Neural progenitor cell (in vitro differentiated cells): ENCODE results near the gene CAMKK2.
"Not testable (repeated sequence)": the region's sequence is repeated elsewhere in the genome, so short reads cannot be mapped to it uniquely, and the experiment has no call there.

Experiments
- CTCF ChIP-seq: fragments of 200-600 bp; sonication (generic); IDR thresholded peaks from 2 replicates; pipeline ENCODE4 v1.5.1; 2017; ENCODE audit warnings: antibody characterized with exemption, mild to moderate bottlenecking
- EZH2 ChIP-seq: fragments of 200-600 bp; sonication (generic); IDR thresholded peaks from 2 replicates; pipeline ENCODE4 v1.6.1; 2017; ENCODE audit warnings: antibody characterized with exemption, mild to moderate bottlenecking, moderate library complexity
- EZH2phosphoT487 ChIP-seq: fragments of 200-600 bp; sonication (generic); IDR thresholded peaks from 2 replicates; pipeline ENCODE4 v1.6.1; 2017; ENCODE audit warnings: antibody characterized with exemption

- not testable (repeated sequence) for TF ChIP-seq CTCF, EZH2, EZH2phosphoT487
These were observed 38.6 kb downstream of the CAMKK2 start for GRCh38 chr12:121257704-121258449.
